HG03060 (cell line): ENCODE measurements around the gene CTNNA2.

Experiments
- ATAC-seq: cut with Tn5 transposase; IDR thresholded peaks from one replicate; pipeline ENCODE4 v1.9.1; 2021; ENCODE audit warnings: low read depth, moderate number of reproducible peaks; ENCODE audit not compliant: unreplicated experiment

The CTNNA2 gene

GRCh38 chr2:79780781-79781180, 267.9 kb downstream of the CTNNA2 start:
- ATAC-seq: no peak

- ATAC-seq: no peak
These were observed 270.0 kb downstream of the CTNNA2 start for GRCh38 chr2:79782576-79783452.

DNA sequence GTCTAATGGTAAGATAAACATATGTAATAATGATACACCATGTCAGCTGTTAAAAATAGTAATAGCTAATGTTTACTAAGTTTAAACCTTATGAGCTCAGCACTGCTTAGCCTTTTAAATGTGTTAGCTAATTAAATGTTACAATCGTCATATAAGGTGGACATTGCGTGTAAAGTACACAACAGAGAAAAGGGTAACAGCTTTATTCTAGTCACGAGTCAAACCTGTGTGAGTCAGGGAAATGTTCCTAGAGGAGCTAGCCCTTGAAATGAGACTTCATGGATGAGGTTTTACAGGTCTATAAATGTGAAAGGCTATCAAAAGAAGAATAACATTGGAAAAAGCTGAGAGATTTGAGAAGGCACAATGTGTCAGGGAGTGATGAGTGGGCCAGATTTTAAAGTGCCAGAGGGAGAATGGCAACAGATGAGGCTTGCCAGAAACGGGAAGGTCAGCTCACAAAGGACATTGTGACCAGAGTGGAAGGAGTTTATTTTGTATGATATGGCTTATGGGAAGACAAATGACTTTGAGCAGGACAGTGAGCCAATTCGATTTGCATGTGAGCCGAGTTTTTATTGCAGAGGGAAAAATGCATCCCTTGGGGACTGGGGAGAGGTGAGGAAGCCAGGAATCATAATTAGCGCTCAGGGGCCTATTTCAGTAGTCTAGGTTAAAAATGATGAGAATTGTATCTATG, 276.3 kb downstream of the CTNNA2 start:
- no peak for ATAC-seq

DNA sequence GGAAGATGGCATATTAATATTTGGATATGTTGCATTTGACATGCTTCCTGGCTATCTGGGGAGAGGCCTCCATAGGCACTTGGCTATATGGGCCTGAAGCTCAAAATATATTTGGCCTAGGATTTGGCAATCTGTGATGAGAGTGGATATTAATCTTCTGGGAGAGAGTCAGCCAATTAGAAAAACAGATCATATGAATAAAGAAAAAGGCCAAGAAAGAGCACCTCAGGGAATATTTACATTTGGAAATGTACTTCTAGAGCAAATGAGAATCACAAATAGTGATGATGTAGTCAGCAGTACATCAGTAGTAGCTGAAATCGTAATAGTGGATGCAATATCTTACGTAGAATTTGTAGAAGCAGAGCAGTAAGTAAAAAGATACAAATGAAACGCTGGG, 277.0 kb downstream of the CTNNA2 start:
- ATAC-seq: no peak

DNA sequence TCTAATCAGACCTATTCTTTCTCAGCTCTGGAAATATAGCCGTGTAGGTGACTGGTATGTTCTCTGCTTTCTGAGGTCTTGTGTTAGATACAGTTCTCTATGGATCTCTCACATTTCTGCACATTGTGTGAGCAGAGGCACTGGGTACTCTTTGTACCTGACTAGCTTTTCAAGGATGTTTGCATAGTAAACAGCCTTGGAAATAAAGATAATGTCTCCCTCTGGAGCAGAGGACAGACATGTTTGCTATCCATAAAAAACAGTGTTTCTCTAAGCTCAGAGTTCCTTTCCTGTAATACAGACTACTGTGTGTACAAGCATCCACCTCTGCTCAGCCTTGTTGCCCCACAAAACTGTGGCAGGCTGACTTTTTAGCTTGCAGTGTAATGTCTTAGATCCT, 279.2 kb downstream of the CTNNA2 start:
- no peak for ATAC-seq

GRCh38 chr2:79793006-79793405, 280.2 kb downstream of the CTNNA2 start:
- ATAC-seq: no peak

DNA sequence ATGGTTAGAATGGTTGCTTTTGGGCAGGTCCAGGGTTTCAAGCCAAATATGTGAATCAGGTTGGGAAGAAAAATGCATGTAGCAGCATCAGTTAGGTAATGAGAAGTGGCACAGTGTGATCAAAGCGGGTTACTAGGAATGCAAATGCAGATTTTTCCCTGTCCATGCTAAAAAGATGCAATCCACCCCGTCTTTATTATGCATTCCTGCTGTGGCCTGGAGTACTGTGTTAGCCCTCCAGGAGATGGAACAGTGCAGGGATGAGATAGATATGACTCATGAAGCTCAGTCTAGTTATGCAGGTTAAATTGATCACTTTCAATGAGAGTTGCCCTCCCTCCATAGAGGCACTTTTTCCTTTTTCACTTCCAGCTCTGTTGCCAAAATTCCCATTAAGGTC, 283.8 kb downstream of the CTNNA2 start:
- ATAC-seq: no peak

- ATAC-seq: no peak
These were observed 285.9 kb downstream of the CTNNA2 start for GRCh38 chr2:79798776-79799175.

DNA sequence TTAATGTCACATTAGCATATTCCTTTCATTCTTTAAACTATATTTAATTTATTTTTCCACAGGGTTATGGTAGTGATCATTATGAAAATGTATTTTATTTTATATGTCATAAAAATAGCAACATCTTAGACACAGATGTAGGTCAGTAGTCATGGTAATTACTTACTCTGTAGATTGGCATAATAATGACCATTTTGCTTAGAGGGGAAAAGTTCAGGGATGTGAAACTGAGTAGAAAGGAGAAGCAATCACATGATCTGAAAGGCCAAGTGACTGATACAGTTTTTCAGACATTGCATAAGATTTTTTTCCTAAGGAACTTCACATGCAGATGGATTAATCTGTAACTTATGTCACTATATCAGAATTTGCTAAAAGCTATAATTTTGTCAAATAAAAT, 286.9 kb downstream of the CTNNA2 start:
- ATAC-seq: no peak

DNA sequence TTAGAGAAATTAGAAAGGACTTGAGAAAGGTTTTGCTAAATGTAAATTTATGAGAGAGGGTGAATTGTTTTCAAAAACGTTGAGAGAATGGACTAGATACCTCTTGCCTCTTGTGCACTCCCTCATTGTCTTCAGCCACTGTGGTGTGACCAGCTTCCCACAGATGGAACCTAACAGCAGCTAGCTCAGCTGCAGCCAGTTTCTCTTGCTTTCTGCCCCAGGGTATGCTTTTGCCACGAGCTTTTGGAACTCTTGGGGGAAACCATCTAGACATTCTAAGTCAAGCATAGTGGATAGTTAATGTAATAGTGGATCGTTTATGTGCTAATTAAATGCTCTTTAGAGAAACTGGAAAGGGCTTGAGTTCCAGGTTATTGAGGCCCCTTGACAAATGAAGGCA, 288.2 kb downstream of the CTNNA2 start:
- ATAC-seq: no peak

DNA sequence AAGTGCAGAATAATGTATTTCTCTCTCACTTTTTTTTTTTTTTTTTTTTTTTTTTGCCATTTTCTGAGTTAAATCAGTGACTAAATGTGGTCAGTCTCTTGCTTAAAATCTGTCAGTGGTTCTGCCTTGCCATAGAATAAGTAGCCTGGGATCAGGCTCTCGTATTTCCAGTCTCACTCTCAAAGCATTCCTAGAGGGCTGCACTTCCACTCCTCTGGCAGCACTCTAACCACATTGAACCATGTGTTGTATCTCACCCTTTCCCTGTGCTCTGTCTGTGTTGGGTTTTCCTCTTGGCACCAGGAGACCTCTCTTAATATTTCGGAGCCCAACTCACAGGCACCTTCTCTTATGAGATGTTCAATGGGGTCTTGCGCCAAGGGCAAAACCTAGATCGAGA, 304.4 kb downstream of the CTNNA2 start:
- ATAC-seq: no peak

- no peak for ATAC-seq
These were observed 307.4 kb downstream of the CTNNA2 start for GRCh38 chr2:79820281-79820680.

- ATAC-seq: no peak
These were observed 309.3 kb downstream of the CTNNA2 start for GRCh38 chr2:79822136-79822535.

DNA sequence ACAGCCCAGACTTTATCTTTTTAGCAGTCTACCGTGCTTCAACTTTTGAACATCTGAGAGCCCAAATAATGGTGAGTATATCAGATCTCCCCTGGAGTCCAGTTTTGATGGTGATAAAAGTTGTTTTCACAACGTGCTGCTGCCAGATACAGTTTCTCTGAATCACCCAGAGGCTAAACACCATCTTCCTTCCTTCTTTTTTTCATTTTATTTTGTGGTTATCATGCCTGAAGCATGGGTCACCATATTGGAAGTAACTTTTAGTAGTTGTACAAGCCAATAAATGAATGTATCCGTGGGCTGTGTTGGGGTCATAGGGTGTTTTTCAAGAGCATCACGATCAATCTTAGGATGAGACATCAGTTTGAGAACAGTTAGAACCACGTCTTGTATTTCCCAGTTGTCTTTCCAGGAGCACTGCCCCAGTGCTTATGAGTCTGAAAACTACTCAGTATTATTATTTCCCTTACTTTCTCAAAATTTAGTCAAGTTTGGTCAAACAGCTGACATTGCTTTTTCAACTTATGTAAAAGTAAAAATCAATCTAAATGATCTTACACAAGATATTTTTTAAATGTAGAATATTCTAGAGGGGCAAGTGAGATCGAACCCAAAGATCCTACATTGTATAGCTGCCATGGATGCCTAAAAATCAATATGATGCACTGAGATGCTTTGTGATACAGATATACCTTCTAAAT, 311.4 kb downstream of the CTNNA2 start:
- ATAC-seq: no peak

DNA sequence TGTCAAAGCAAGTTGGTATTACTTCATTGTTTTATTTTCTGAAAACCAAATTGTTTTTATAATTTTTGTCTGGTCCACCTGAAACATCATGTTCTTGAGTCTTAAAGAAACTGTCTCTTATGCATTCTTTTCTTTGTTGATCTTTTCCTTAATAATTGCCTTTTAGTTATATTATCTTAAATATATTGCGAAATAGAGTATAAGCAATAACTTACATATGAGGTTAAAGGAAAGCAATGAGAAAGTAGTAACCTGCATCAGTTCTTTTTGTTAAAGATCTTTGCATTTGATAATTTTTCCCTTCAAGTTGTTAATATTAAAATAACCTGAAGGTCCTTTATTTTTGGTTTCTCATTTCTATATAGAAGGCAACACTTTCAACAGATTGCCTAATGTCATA, 315.0 kb downstream of the CTNNA2 start:
- ATAC-seq: no peak

GRCh38 chr2:79830501-79830900, 317.6 kb downstream of the CTNNA2 start:
- no peak for ATAC-seq

GRCh38 chr2:79831961-79832360, 319.1 kb downstream of the CTNNA2 start:
- no peak for ATAC-seq

GRCh38 chr2:79832511-79833234, 319.8 kb downstream of the CTNNA2 start:
- ATAC-seq: no peak

DNA sequence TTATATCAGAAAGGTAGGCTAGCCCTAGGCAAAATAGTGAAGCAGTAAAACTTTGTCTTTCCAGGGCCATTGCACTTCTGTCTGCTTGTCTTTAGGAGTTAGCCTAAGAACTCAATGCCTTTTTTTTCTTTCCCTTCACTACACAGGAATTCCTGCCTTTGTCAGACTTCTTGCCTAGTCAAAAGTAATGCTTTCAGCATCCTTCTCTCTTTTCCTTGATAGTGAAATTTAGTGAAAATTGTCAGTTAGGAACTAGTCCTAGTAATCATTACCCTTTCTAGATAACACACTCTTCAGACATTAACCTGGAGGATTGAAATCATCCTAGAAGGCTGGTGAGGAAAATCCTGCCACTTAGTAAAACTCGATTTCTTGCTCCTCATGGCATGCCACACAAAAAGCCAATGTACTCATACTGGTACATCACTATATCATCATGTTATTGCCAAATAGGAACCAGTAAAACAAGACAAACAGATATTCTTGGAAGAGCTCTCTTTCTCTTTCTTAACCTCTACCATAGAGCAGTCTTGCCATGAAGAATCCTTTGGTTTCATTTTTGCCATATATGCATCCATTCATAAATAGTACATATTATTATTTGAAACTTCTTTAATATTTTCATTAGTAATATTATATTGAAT, 320.5 kb downstream of the CTNNA2 start:
- no peak for ATAC-seq

GRCh38 chr2:79835911-79836310, 323.1 kb downstream of the CTNNA2 start:
- ATAC-seq: no peak
